NCI-H128 (cell line): Measurements from ENCODE around the gene ZNF860.
"Not testable (repeated sequence)": the region's sequence is repeated elsewhere in the genome, so short reads cannot be mapped to it uniquely, and the experiment has no call there.

Experiments
- DNase-seq: peaks from one replicate; lab custom pipeline; 2025; ENCODE audit not compliant: unreplicated experiment; lab: John Stamatoyannopoulos, UW

The ZNF860 gene

DNA sequence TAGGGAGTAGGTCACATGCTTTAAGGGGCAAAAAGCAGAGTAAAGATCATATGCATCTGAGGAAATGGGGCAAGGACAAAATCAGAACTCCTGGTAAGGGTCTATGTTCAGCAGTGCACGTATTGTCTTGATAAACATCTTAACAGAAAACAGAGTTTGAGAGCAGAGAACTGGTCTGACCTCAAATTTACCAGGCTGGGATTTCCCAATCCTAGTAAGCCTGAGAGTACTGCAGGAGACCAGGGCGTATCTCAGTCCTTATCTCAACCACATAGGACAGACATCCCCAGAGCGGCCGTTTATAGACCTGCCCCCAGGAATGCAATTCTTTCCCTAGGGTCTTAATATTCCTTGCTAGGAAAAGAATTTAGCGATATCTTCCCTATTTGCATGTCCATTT, 13.5 kb downstream of the ZNF860 start:
- DNase-seq = not testable (repeated sequence)

- no peak for DNase-seq
These were observed 14.6 kb downstream of the ZNF860 start for GRCh38 chr3:31996195-31996594.

DNA sequence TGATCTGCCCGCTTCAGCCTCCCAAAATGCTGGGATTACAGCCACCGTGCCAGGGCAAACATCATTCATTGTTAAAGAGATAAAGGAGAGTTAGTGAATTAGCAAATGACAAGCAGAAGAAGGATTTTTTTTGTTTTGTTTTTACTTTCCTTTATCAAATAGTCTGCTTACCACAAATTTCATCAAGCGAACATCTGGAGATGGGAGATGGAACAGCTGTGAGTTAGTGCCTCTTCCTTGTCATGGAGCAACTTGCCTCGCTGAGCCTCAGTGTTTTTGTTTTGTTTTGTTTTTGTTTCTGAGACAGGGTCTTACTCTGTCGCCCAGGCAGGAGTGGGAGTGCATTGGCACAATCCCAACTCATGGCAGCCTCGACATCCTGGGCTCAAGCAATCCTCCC, 15.9 kb downstream of the ZNF860 start:
- no peak for DNase-seq

DNA sequence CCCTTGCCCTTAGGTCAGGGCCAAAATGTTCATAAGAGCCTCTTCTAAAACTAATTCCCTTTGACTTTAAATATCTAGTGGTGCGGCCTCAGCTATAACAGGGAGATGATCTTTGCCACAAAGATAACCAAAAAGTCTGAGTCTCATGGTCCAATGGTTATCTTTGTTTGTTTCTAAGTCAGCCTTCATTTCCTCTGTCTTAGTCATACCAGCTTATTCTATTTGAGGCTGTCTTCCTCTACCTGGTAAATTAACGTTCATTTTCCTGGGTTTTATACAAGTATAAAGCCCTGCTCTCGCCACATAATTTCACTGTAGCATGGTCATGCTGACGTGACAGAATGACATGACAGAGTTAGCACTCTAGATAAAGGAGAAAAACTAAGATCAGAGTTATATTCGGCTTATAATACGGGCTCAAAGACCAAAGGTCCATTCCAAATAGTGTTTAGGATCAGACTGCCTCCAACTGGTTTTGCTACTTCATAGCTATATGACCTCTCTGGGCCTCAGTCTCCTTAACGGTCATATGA, 18.4 kb downstream of the ZNF860 start:
- DNase-seq = no peak

GRCh38 chr3:32000877-32001276, 19.3 kb downstream of the ZNF860 start:
- DNase-seq = no peak

DNA sequence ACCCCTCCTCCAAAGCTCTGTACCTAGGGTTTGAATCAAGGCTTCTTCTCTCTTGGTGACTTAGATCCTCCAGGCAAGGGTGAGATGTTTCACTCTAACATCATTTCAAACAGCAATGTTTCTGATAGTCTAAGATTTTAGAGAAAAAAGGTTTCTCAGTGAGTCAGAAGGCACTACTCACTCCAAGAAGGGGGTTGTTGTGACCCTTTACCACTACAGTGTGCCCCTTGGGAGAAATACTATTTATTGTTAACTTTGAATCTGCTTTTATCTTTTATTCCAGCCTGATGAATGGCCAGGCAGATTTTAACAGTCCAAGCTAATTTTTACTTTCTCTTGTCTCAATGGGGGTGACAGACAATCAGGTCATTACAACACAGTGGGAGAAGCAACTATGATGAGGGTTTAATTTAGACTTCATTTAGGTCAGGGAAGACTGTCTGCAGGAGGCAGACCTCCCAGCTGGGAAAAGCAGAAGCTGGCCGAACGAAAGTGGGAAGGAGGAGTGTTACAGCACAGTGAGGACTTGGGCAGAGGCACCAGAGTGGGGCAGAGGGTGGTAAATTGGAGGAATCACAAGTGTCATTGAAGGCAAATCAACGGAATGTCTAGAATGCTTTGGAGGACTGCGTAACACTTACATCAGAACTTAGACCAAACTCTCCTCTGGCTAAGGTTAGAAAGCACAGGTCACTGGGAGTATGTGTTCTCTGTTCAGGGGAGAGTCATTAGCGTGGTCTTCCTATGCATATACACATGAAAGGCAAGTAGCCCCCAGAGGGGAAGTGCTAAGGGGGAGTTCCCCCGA, 21.2 kb downstream of the ZNF860 start:
- DNase-seq = no peak

DNA sequence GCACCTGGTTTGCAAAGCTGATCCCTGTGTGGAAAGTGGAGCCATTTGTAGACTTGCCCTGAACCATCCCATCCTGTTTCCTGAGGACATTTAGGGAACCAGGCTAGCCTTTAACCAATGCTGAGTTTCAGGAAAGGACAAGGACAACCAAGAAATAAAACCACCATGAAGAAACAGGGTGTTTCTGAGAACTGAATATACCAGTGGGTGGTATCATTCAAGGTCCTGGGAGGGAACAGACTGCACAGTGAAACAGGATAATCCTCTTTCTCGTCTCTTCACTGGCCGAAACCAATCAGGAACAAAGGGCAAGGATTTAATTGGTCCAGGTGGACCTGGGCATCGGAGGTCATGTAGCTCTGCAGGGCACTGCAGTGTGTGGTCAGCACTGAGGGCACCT, 21.8 kb downstream of the ZNF860 start:
- no peak for DNase-seq

- no peak for DNase-seq
These were observed 22.7 kb downstream of the ZNF860 start for GRCh38 chr3:32004113-32004765.

DNA sequence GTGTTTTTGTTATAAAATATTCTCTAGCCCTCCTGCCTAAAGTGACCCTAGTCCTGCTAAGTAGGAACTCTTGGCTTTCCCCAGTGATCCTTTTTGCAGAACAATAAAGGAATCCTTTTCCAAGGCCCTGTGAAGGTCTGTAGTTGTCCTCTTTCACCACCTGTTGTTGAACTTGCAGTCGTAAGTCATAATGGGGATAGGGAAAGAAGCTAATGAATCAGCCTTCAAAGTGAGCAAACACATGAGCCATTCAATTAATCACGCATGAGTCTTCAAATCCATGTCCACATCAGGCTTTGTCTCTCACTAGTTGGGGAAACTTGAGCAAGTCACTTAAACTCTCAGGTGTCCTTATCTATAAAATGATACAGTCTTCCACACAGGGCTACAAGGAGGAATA, 27.6 kb downstream of the ZNF860 start:
- no peak for DNase-seq

GRCh38 chr3:32009957-32010356, 28.4 kb downstream of the ZNF860 start:
- DNase-seq = no peak

DNA sequence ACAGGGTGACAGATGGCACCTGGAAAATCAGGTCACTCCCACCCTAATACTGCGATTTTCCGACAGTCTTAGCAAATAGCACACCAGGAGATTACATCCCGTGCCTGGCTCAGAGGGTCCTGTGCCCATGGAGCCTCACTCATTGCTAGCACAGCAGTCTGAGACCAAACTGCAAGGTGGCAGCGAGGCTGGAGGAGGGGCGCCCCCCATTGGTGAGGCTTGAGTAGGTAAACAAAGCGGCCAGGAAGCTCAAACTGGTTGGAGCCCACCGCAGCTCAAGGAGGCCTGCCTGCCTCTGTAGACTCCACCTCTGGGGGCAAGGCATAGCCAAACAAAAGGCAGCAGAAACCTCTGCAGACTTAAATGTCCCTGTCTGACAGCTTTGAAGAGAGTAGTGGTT, 29.1 kb downstream of the ZNF860 start:
- not testable (repeated sequence) for DNase-seq

GRCh38 chr3:32015638-32016037, 34.1 kb downstream of the ZNF860 start:
- not testable (repeated sequence) for DNase-seq

DNA sequence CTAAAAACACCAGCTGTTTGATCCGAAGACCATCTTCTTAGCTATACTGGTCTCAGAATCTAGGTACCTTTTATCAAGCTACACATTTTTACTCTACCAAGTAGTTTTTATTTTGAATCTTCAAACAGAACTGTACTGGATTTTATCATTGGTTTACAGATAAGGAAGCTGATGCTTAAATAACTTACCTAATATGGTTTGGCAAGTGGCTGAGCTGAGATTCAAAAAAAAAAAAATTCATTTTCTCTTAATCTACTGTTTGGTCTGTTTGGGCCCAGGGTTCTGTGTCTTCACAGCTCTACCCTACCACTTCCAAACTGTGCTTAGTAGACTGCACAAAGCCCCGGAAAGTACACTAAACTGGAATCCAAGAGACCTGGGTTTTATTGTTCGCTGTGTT, 35.7 kb downstream of the ZNF860 start:
- DNase-seq = no peak

DNA sequence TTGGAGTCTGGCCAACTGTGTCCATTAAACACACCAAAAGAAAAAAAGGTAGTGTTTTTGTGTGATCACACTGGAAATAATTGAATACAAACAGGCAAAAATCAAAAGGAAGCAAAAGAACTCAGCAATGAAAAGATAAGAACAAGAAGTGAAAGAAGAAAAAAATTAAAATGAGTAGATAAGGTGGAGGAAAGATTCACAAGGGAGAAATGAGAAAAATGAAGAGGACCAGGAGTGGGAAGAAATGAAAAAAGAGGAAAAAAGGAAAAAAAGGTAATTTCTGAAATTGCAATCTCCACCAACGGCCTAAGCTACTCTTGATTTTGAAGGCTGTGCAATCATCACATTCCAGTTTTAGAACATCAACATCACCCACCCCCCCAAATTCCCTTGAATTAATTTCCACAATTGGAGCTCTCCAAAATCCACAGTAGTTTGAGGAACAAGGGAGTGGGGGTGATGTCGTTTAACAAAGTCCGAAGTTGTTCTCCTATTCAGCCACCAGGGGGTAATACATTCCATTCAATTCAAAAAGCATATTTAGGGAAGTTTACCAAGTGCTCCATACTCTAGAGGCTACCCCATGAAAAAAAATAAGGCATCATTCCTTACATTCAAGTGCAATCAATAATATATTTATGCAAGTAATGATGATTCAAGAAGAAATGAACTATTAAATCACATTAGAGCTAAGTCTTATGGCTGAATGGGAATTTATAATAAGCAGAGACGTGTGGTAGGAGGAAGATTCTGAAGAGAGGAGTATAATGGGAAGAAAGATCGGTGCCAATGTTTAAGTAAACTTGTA, 37.4 kb downstream of the ZNF860 start:
- DNase-seq = no peak

DNA sequence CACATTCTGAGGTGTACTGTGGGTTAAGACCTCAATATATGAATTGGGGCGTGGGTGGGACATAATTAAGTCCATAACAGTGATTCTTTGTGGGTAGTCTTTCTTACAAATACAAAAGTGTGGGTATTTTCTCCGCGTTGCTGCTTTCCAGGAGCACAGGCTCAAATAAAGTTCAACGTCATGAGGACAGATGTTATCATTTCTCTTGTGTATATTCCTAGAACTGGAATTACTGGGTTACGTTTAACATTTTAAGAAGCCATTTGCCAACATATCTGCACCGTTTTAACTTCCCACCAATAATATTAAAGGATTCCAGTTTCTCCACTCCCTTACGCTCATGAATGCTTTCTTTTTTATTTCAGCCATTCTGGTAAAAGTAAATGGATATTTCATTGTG, 39.6 kb downstream of the ZNF860 start:
- DNase-seq = no peak

GRCh38 chr3:32021748-32022147, 40.2 kb downstream of the ZNF860 start:
- no peak for DNase-seq

- no peak for DNase-seq
These were observed 41.4 kb downstream of the ZNF860 start for GRCh38 chr3:32022947-32023346.

- DNase-seq = no peak
These were observed 45.0 kb downstream of the ZNF860 start for GRCh38 chr3:32026593-32026992.

- no peak for DNase-seq
These were observed 56.4 kb downstream of the ZNF860 start for GRCh38 chr3:32037932-32038267.

DNA sequence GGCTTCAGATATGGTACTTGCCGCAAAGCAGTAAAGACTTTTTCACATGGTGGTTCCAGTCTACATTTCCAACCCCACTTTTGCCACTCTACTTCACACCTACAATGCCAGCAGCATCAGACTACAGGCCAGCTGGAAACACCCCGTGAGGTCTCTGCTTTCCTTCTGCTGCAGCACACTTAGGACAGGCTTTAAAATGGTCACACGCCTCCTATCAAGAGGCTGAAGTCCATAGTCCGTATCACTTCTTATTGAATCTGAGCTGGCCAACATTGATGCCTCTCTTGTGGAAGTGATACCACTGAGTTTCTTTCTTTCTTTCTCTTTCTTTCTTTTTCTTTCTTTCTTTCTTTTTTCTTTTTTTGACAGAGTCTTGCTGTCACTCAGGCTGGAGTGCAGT, 59.8 kb downstream of the ZNF860 start:
- DNase-seq = no peak
